D721Med (cell line): Measurements from ENCODE around the gene LGMN.
"Not testable (repeated sequence)": the region's sequence is repeated elsewhere in the genome, so short reads cannot be mapped to it uniquely, and the experiment has no call there.

Experiments used
- DNase-seq: peaks from one replicate; pipeline ENCODE4 v3.0.0; 2011; ENCODE audit warnings: low spot score; ENCODE audit not compliant: insufficient read length
- FAIRE-seq: peaks from 2 replicates; lab custom pipeline; 2011; peaks lifted over from hg19 to GRCh38; lab: Jason Lieb, UNC
- CTCF ChIP-seq: IDR thresholded peaks from 2 replicates; pipeline ENCODE4 v1.5.1; 2012; ENCODE audit warnings: mild to moderate bottlenecking, control low read depth; ENCODE audit not compliant: insufficient read depth; ENCODE audit errors: missing control alignments

LGMN gene

GRCh38 chr14:92787554-92787953 is 39.1 kb upstream of the LGMN start:
- DNase-seq = no peak
- no peak for FAIRE-seq
- no peak for TF ChIP-seq CTCF

- DNase-seq = no peak
- TF ChIP-seq CTCF = no peak
- no peak for FAIRE-seq
Observed at GRCh38 chr14:92786427-92786756, 38.0 kb upstream of the LGMN start.

GRCh38 chr14:92785667-92786426 is 37.4 kb upstream of the LGMN start:
- no peak for TF ChIP-seq CTCF
- FAIRE-seq = no peak
- DNase-seq = no peak

DNA sequence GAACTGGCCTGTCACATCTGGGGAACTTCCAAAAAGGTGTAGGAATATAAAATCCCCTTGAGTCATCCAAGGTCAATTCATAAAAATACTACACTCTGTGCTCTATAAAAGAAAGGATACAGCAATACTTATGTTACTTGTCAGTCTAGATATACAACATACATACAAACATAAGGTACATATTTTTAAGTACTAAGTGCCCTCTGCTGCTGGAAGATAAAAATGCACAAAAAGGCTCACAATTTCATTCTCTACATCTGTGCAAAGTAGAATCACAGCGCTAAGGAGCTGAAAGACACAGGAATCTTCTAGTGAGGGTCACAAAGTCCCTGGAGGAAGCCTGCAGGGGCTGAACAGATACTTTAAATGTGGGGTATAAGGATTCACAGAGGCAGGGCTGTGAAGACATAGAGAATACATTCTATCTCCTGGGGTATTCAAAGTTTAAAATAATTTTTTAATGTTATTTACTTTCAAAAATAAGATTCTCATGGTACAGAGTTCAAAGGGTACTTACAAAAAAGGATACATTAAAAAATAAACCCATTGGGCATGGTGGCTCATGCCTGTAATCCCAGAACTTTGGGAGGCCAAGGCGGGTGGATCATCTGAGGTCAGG is 35.5 kb upstream of the LGMN start:
- TF ChIP-seq CTCF = peak; percentile 87
- peak; percentile 77 for FAIRE-seq

GRCh38 chr14:92781350-92781749 is 32.9 kb upstream of the LGMN start:
- FAIRE-seq (no peak), DNase-seq (no peak)
- TF ChIP-seq CTCF = no peak

More for the DNA sequence above, 35.5 kb upstream of the LGMN start:
- peak; percentile 32 for DNase-seq

DNA sequence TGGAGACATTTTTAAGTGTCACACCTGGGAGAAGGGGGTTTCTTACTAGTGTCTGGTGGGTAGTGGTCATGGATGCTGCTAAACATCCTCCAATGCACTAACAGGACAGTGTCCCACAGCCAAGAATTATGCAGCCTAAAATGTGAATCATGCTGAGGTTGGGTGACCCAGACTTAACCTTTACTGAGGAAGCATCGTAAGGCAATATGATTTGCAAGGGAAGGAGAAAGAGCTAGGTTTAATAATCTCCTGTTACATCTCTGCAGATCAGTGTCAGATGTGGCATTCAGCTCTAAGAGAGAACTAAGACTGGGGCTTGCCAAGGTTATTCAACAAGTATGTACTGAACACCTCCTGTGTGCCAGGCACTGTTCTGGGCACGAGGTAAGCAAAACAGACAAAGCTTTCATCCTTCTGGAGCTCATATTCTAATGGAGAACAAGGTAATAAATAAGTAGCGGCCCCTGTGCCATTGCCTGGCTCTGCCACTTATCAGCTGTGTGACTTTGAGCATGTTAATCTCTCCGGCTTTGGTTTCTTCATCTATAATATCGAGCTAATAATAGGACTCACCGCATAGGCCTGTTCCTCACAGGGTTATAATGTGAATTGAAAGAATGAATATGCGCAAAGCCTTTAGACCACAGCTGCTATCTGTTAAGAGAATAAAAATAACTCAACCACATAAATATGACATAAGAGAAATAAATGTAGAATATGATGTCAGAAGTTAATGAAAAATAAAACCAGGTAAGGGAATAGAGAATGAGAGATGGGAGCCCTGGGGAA is 32.2 kb upstream of the LGMN start:
- TF ChIP-seq CTCF = no peak
- no peak for FAIRE-seq
- DNase-seq = no peak

DNA sequence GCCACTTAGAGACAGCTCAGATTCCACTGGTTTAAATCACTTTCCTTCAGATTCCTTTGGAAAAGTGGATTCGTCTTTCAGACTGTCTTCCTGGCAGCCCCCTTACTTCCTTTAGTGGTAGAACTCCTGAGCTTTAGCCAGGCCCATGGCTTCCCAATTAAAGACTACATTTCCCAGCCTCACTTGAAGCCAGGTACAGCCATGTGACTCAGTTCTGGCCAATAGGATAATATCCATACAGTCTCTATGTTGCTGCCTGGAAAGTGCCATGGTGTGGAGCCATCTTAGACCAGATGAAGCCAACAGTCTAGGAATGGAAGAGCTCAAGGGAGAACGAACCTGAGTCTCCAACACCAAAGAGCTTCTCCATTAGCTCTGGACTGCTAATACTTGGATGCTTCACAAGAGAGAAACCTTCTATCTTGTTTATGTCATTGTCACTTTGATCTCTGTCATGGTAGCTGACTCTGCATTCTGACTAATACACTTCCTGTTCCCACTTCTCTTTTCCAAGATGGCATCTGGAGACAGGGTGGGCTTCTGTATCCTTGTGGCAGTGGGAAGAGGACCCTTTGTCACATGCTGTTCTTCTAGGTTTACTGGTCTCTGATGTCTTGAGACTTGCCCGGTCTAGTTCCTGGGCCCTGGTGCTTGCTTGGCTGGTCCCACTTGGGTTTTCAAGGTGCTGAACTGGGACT is 30.6 kb upstream of the LGMN start:
- FAIRE-seq, DNase-seq: not testable (repeated sequence)

GRCh38 chr14:92775292-92775691 is 26.9 kb upstream of the LGMN start:
- not testable (repeated sequence) for DNase-seq, FAIRE-seq
